AG09319 (cell line): ENCODE results near the gene TMEM151A.
A peak's percentile ranks its signal among the peaks of the same experiment; 100 is the strongest.
"Not testable (repeated sequence)": the region's sequence is repeated elsewhere in the genome, so short reads cannot be mapped to it uniquely, and the experiment has no call there.

ENCODE experiments used
- DNase-seq: peaks from one replicate; pipeline ENCODE4 v3.0.0-alpha.2; 2010; ENCODE audit warnings: low read depth; ENCODE audit errors: extremely low read depth
- CTCF ChIP-seq: IDR thresholded peaks from 2 replicates; pipeline ENCODE4 v1.5.1; 2011; ENCODE audit warnings: low read depth, mild to moderate bottlenecking, inconsistent platforms, low read length, moderate library complexity

The TMEM151A gene

GRCh38 chr11:66316849-66317251, 25.2 kb downstream of the TMEM151A start, which contains the start of gene CD248:
CD248 (minus strand) TSS chr11:66317044; CDS start chr11:66317027, 17 bp downstream.
- peak; percentile 72 for DNase-seq
- no peak for TF ChIP-seq CTCF

GRCh38 chr11:66317322-66317722, 25.6 kb downstream of the TMEM151A start:
- TF ChIP-seq CTCF = no peak
- DNase-seq = no peak

GRCh38 chr11:66317723-66318599, 26.3 kb downstream of the TMEM151A start:
- no peak for TF ChIP-seq CTCF
- DNase-seq = peak; percentile 78

GRCh38 chr11:66318600-66318970, 26.9 kb downstream of the TMEM151A start:
- no peak for TF ChIP-seq CTCF
- DNase-seq = no peak

- not testable (repeated sequence) for DNase-seq
These were observed 28.6 kb downstream of the TMEM151A start for GRCh38 chr11:66320289-66320688.

- DNase-seq = not testable (repeated sequence)
These were observed 29.1 kb downstream of the TMEM151A start for GRCh38 chr11:66320748-66321147.

GRCh38 chr11:66321606-66322005, 29.9 kb downstream of the TMEM151A start:
- DNase-seq = no peak
- TF ChIP-seq CTCF = no peak

GRCh38 chr11:66322732-66323427, 31.2 kb downstream of the TMEM151A start:
- no peak for DNase-seq
- no peak for TF ChIP-seq CTCF
